Adrenal gland (tissue), 5 donors: Measurements from ENCODE around the gene LY86.

Source experiments
- POLR2A ChIP-seq, 2 donors: fragments of 450-650 bp; IDR thresholded peaks; one replicate each; pipeline ENCODE4 v1.6.1; 2017; ENCODE audit warnings: antibody characterized with exemption in 2 of 2, mild to moderate bottlenecking in 2 of 2, moderate library complexity in 1 of 2
- TF ChIP-seq, protein P1 (sequence below), 6 experiments: fragments of 450-650 bp in 4 of 6; fragments of 200-600 bp in 2 of 6; sonication (generic) in 1 of 6; IDR thresholded peaks; 1 replicate in 5 of 6; 2 replicates in 1 of 6; pipeline versions ENCODE4 v1.5.1 to v1.8.0; 2016 to 2021; ENCODE audit warnings: antibody characterized with exemption in 6 of 6, mild to moderate bottlenecking in 2 of 6, moderate library complexity in 1 of 6
- donor health status: DM: no; HTN: no; CAD: no.

DNA sequence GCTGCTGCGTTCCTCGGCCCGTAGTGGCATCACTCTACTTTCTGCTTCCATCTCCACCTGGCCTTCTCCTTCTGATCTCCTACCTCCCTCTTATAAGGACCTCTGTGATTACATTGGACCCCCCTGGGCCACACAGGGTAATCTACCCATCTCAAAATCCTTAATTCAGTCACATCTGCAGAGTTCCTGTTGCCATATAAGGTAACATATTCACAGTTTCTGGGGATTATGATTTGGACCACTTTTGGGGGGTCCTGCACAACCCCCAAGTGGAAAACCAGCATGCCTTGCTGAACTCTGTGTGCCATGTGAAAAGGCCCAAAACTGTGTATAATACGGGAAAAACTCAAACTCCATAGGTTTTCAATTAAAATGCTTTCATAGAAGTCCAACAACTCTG is 51.1 kb downstream of the LY86 start:
- TF ChIP-seq, protein P1, sequence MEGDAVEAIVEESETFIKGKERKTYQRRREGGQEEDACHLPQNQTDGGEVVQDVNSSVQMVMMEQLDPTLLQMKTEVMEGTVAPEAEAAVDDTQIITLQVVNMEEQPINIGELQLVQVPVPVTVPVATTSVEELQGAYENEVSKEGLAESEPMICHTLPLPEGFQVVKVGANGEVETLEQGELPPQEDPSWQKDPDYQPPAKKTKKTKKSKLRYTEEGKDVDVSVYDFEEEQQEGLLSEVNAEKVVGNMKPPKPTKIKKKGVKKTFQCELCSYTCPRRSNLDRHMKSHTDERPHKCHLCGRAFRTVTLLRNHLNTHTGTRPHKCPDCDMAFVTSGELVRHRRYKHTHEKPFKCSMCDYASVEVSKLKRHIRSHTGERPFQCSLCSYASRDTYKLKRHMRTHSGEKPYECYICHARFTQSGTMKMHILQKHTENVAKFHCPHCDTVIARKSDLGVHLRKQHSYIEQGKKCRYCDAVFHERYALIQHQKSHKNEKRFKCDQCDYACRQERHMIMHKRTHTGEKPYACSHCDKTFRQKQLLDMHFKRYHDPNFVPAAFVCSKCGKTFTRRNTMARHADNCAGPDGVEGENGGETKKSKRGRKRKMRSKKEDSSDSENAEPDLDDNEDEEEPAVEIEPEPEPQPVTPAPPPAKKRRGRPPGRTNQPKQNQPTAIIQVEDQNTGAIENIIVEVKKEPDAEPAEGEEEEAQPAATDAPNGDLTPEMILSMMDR (IDR thresholded peaks at IDR 0.05), result no peak
- TF ChIP-seq POLR2A (IDR thresholded peaks at IDR 0.05), result no peak
